H1 (cell line): ENCODE results near the gene SCAMP5.

Experiments
- CBX5 ChIP-seq: fragments of 300-800, 300-1000 bp; sonication (generic); IDR thresholded peaks from 2 replicates; pipeline ENCODE4 v1.7.1; 2016; ENCODE audit warnings: antibody characterized with exemption, low read length, low read depth
- CEBPB ChIP-seq: IDR thresholded peaks from 2 replicates; pipeline ENCODE4 v1.6.1; 2012; ENCODE audit warnings: low read depth, low read length
- CTCF ChIP-seq, 3 experiments: IDR thresholded peaks; 1 replicate in 2 of 3; 2 replicates in 1 of 3; pipeline versions ENCODE4 v1.5.1 to v1.6.1; 2011; ENCODE audit warnings: low read length in 3 of 3, mild to moderate bottlenecking in 3 of 3, inconsistent platforms in 2 of 3, low read depth in 1 of 3, moderate library complexity in 1 of 3; ENCODE audit not compliant: insufficient read depth in 1 of 3; ENCODE audit errors: control extremely low read depth in 1 of 3
- EP300 ChIP-seq, 2 experiments: IDR thresholded peaks; 1 replicate in 1 of 2; 2 replicates in 1 of 2; pipeline ENCODE4 v1.6.1; 2011 to 2012; ENCODE audit warnings: low read depth in 2 of 2, low read length in 2 of 2, mild to moderate bottlenecking in 2 of 2, borderline replicate concordance in 1 of 2, inconsistent platforms in 1 of 2, moderate library complexity in 1 of 2
- EZH2 ChIP-seq: fragments of 200-600 bp; sonication (generic); IDR thresholded peaks from 2 replicates; pipeline ENCODE4 v1.7.1; 2012; ENCODE audit warnings: low read depth, mild to moderate bottlenecking, moderate library complexity, low read length, inconsistent platforms; ENCODE audit not compliant: severe bottlenecking
- GTF2F1 ChIP-seq: IDR thresholded peaks from 2 replicates; pipeline ENCODE4 v1.6.1; 2012; ENCODE audit warnings: low read depth, low read length, improper control_type of control experiment, borderline replicate concordance
- JUN ChIP-seq: IDR thresholded peaks from 2 replicates; pipeline ENCODE4 v1.6.1; 2011; ENCODE audit warnings: low read depth, mild to moderate bottlenecking, improper control_type of control experiment, low read length
- POLR2A ChIP-seq, 2 experiments: IDR thresholded peaks; 1 replicate in 1 of 2; 2 replicates in 1 of 2; pipeline ENCODE4 v1.6.1; 2011; ENCODE audit warnings: low read depth in 2 of 2, low read length in 2 of 2, mild to moderate bottlenecking in 2 of 2; ENCODE audit errors: control extremely low read depth in 1 of 2
- POLR2AphosphoS5 ChIP-seq: IDR thresholded peaks from 2 replicates; pipeline ENCODE4 v1.6.1; 2011; ENCODE audit warnings: low read depth, low read length
- POU5F1 ChIP-seq: IDR thresholded peaks from 2 replicates; pipeline ENCODE4 v1.6.1; 2011; ENCODE audit warnings: low read depth, mild to moderate bottlenecking, low read length, moderate library complexity
- RXRA ChIP-seq: IDR thresholded peaks from 2 replicates; pipeline ENCODE4 v1.6.1; 2011; ENCODE audit warnings: low read depth, mild to moderate bottlenecking, low read length, moderate library complexity; ENCODE audit not compliant: insufficient read depth
- SUZ12 ChIP-seq: fragments of 200-600 bp; sonication (generic); IDR thresholded peaks from 2 replicates; pipeline ENCODE4 v1.6.1; 2012; ENCODE audit warnings: mild to moderate bottlenecking, inconsistent platforms, low read length, moderate library complexity, mixed read lengths
- TBP ChIP-seq: IDR thresholded peaks from 2 replicates; pipeline ENCODE4 v1.6.1; 2011; ENCODE audit warnings: low read depth, low read length, improper control_type of control experiment
- ZNF274 ChIP-seq: IDR thresholded peaks from 2 replicates; pipeline ENCODE4 v1.7.0; 2012; ENCODE audit warnings: low read length, borderline replicate concordance; ENCODE audit errors: extremely low read depth

- TF ChIP-seq CTCF (IDR thresholded peaks at IDR 0.05; ENCODE audit: control extremely low read depth in 1 of 3, insufficient read depth in 1 of 3, low read depth in 1 of 3, low read length in 3 of 3): no peak
- no peak for TF ChIP-seq POU5F1
- TF ChIP-seq EP300 (IDR thresholded peaks at IDR 0.05; ENCODE audit: borderline replicate concordance in 1 of 2, low read depth in 2 of 2, low read length in 2 of 2): no peak
- TF ChIP-seq GTF2F1: no peak
- no peak for TF ChIP-seq JUN
- no peak for TF ChIP-seq TBP
- TF ChIP-seq CBX5: no peak
- TF ChIP-seq ZNF274: no peak
- TF ChIP-seq RXRA: no peak
- TF ChIP-seq POLR2AphosphoS5: no peak
- TF ChIP-seq SUZ12: no peak
- TF ChIP-seq EZH2: no peak
- TF ChIP-seq CEBPB: no peak
- TF ChIP-seq POLR2A (IDR thresholded peaks at IDR 0.05; ENCODE audit: control extremely low read depth in 1 of 2, low read depth in 2 of 2, low read length in 2 of 2): no peak
Observed at GRCh38 chr15:74989527-74989926, 5.8 kb upstream of the SCAMP5 start.
